HL-60 (cell line): ENCODE results near the gene SCLT1.

Experiments
- GABPA ChIP-seq: IDR thresholded peaks from 2 replicates; pipeline ENCODE4 v1.6.1; 2012; ENCODE audit warnings: low read depth
- POLR2AphosphoS5 ChIP-seq: IDR thresholded peaks from 2 replicates; pipeline ENCODE4 v1.6.1; 2012; ENCODE audit warnings: low read depth
- SPI1 ChIP-seq: IDR thresholded peaks from 2 replicates; pipeline ENCODE4 v1.6.1; 2012; ENCODE audit warnings: low read depth, mild to moderate bottlenecking, borderline replicate concordance
- TF ChIP-seq, protein P1 (sequence below): IDR thresholded peaks from one replicate; pipeline ENCODE4 v1.5.1; 2011; ENCODE audit warnings: low read length, control low read depth, inconsistent platforms; ENCODE audit not compliant: insufficient read depth
- TF ChIP-seq, protein P2 (sequence below): IDR thresholded peaks from 2 replicates; pipeline ENCODE4 v1.6.1; 2012; ENCODE audit warnings: low read depth; ENCODE audit not compliant: insufficient replicate concordance

DNA sequence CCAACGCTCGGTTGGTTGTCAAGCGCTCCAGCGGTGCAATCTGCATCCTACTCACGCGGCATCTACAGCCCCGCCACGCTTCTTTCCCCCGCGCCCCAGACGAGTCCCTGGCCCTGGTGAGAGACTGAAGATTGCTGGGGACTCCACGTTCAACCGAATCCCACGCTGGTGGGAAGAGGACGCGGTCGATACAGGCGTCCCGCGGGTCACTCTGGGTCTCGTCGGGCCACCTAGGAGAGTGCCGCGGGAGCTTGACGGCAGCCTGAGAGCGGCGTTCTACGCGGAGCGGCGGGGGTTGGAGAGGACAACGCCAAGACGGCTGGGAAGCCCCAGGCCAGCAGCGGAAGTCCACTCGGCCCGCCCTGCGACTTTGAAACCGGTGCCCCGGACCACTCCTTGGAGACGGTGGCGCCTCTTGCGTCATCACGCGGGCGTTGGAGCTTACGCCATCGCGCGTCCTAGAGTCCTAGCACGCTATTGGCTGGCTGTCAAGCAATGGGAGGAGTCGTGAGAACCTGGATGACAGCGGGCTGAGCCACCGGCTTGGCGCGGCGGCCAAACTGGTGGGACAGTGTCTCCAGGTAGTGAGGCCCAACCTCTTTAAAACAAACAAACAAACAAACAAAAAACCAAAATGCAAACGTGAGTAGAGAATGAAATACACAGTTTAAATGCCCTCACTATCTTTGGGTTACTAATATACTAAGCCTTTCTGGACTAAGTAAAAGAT lies at the start of gene SCLT1:
- TF ChIP-seq, protein P1, sequence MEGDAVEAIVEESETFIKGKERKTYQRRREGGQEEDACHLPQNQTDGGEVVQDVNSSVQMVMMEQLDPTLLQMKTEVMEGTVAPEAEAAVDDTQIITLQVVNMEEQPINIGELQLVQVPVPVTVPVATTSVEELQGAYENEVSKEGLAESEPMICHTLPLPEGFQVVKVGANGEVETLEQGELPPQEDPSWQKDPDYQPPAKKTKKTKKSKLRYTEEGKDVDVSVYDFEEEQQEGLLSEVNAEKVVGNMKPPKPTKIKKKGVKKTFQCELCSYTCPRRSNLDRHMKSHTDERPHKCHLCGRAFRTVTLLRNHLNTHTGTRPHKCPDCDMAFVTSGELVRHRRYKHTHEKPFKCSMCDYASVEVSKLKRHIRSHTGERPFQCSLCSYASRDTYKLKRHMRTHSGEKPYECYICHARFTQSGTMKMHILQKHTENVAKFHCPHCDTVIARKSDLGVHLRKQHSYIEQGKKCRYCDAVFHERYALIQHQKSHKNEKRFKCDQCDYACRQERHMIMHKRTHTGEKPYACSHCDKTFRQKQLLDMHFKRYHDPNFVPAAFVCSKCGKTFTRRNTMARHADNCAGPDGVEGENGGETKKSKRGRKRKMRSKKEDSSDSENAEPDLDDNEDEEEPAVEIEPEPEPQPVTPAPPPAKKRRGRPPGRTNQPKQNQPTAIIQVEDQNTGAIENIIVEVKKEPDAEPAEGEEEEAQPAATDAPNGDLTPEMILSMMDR, result no peak
- peak; percentile 80 for TF ChIP-seq SPI1
- TF ChIP-seq POLR2AphosphoS5, result peak; percentile 95
- TF ChIP-seq, protein P2, sequence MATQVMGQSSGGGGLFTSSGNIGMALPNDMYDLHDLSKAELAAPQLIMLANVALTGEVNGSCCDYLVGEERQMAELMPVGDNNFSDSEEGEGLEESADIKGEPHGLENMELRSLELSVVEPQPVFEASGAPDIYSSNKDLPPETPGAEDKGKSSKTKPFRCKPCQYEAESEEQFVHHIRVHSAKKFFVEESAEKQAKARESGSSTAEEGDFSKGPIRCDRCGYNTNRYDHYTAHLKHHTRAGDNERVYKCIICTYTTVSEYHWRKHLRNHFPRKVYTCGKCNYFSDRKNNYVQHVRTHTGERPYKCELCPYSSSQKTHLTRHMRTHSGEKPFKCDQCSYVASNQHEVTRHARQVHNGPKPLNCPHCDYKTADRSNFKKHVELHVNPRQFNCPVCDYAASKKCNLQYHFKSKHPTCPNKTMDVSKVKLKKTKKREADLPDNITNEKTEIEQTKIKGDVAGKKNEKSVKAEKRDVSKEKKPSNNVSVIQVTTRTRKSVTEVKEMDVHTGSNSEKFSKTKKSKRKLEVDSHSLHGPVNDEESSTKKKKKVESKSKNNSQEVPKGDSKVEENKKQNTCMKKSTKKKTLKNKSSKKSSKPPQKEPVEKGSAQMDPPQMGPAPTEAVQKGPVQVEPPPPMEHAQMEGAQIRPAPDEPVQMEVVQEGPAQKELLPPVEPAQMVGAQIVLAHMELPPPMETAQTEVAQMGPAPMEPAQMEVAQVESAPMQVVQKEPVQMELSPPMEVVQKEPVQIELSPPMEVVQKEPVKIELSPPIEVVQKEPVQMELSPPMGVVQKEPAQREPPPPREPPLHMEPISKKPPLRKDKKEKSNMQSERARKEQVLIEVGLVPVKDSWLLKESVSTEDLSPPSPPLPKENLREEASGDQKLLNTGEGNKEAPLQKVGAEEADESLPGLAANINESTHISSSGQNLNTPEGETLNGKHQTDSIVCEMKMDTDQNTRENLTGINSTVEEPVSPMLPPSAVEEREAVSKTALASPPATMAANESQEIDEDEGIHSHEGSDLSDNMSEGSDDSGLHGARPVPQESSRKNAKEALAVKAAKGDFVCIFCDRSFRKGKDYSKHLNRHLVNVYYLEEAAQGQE, result peak; percentile 45
- no peak for TF ChIP-seq GABPA
